ENCODE measurements around the gene SEZ6L2.
"Not testable (repeated sequence)": the region's sequence is repeated elsewhere in the genome, so short reads cannot be mapped to it uniquely, and the experiment has no call there.

SEZ6L2 gene

GRCh38 chr16:29899516-29900101, at the start of gene SEZ6L2:
SEZ6L2 (minus strand) TSS chr16:29899550; CDS start chr16:29899019, 531 bp downstream.
- peak; percentile 90 for DNase-seq

GRCh38 chr16:29947897-29948296, 48.5 kb upstream of the SEZ6L2 start:
- DNase-seq = no peak

GRCh38 chr16:29943846-29944799, 44.8 kb upstream of the SEZ6L2 start:
- no peak for DNase-seq

- DNase-seq = no peak
Observed at GRCh38 chr16:29940656-29941055, 41.3 kb upstream of the SEZ6L2 start.

DNA sequence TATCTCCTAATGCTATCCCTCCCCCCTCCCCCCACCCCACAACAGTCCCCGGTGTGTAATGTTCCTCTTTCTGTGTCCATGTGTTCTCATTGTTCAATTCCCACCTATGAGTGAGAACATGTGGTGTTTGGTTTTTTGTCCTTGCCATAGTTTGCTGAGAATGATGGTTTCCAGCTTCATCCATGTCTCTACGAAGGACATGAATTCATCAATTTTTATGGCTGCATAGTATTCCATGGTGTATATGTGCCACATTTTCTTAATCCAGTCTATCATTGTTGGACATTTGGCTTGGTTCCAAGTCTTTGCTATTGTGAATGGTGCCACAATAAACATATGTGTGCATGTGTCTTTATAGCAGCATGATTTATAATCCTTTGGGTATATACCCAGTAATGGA, 32.4 kb upstream of the SEZ6L2 start:
- DNase-seq = not testable (repeated sequence)

GRCh38 chr16:29927070-29927905, 27.9 kb upstream of the SEZ6L2 start:
- DNase-seq = no peak

DNA sequence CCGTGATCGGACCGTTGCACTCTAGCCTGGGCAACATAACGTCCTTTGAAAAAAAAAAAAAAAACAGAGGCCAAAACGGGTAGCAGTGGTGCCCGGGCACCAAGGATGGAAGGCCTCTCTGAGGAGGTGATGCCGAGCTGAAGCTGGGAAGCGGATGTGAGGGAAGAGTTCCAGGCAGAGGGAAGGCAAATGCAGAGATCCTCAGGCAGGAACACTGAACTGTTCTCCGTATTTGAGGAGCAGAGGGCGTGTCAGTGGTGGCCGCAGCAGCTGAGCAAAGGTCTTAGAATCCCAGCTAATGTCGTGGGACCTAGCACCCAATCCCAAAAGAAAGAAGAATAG, 27.3 kb upstream of the SEZ6L2 start:
- DNase-seq = no peak

DNA sequence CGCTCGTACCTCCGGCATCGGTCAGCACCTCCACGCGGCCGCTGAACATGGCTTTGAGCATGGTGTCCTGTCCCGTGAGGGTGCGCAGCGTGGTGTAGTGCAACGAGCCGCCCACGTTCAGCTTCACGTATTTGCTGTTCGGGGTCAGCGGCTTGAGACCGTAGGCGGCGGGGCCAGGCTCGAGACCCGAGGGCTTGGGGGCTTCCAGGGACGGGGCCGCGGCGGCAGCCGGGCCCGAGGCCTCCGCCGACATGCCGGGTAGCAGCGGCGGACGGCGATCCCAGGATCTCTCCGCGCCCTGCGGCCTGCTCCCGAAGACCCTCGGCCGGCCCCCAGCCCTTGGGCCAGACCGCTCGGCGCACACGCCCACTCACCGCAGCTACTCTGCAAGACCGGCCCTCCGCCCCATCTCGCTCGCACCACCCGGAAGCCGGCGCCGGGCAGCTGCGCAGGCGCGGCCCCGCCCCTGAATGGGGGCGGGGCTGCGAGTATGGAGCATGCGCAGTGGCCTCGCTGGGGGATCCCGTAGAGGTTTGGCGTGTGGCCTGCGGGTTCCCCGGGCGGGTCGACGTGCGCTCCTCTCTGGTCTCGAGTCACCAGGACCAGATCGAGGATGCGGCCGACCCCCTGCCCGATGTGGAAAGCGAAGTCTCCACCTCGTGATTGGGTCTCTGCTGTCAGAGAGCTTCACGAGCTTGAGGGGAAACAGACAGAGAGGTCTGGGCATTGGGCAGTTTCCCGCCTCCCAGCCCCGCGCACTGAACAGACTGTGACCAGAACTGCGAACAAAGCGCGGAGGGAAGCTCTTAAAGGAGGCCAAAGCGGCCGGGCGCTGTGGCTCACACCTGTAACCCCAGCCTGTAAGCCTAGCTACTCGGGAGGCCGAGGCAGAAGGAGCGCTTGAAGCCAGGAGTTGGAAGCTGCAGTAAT, 26.7 kb upstream of the SEZ6L2 start, which contains the start of gene KCTD13:
Gene KCTD13 (minus strand): TSS at position 446 of the 930 bp plus-strand sequence. CDS start 193 bp downstream, at position 253.
- peak; percentile 74 for DNase-seq

- DNase-seq = no peak
Observed at GRCh38 chr16:29925105-29925756, 25.9 kb upstream of the SEZ6L2 start.

- DNase-seq = no peak
Observed at GRCh38 chr16:29922986-29923501, 23.7 kb upstream of the SEZ6L2 start.

- no peak for DNase-seq
Observed at GRCh38 chr16:29922326-29922725, 23.0 kb upstream of the SEZ6L2 start.

DNA sequence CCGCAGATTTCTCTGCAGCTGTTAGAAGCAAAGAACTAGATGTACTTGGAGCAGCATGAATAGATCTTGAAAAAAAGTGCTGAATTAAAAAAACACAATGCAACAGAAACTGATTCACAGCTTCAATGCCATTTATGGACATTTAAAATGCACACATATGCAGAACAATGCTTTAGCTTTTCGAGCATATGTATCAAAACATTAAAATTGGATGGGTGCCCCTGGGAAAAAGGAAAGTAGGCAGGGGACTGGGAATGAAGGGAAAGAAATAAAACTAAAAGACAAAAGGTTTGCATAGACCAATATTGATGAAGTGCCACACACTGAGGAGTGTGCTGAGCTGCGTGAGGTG, 21.7 kb upstream of the SEZ6L2 start:
- no peak for DNase-seq

GRCh38 chr16:29920288-29921033, 21.1 kb upstream of the SEZ6L2 start:
- DNase-seq = no peak

DNA sequence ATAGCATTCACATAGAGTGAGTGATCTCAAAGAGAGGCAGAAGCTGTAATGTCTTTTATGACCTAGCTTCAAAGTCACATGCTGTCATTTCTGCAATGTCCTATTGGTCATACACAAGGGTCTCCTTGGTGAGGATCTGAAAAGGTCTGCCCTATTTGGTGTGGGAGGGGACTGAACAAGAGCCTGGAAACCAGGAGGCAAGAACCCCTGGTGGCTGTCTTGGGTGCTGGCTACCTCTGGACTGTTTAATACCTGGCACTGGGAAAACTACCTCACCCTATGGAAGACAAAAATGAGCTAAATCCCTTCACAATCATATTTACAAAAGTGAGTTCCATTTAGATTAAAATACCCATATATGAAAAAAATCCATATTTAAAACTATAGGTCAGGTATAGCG, 17.6 kb upstream of the SEZ6L2 start:
- no peak for DNase-seq

DNA sequence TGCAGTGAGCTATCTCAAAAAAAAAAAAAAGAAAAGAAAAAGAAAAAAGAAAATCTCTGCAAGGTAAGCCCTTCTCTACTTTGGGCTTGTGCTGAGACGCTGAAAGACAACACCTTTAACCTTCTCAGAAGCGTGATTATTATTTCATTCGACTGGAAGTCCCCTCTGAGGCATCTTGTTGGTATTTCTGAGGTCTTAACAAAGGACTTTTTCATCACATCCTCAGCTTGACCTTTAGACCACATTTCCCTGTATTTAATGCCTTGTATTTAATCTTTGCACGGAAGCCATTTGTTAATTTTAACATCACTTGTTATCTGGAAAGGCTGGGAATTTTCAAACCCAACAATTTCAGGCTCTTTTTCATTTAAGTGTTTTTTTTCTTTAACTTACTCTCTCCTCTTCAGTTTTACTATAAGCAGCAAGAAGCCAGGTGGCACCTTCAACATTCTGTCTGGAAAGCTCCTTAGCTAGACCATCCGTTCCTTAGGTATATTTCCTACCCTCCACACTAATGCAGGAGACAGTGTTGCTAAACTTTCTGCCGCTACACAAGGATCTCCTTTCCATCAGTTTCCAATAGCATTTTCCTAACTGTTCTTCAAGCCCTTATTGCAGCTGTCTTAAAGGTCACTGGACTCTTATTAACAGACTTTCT, 16.4 kb upstream of the SEZ6L2 start:
- no peak for DNase-seq

DNA sequence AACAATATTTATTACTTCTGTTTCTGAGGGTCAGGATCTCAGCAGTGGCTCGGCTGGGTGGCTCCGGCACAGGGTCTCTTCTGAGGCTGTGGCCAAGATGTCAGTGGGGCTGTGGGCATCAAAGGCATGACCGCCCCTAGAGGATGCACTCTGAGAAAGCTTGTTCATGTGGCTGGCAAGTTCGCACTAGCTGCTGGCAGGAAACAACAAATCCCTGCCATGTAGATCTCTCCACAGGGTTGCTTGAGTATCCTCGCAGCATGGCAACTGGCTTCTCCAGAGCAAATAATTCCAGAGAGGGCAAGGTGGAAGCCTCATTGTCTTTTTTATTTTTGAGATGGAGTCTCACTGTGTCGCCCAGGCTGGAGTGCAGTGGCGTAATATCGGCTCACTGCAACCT, 14.2 kb upstream of the SEZ6L2 start:
- no peak for DNase-seq

GRCh38 chr16:29912087-29912486, 12.7 kb upstream of the SEZ6L2 start:
- no peak for DNase-seq

DNA sequence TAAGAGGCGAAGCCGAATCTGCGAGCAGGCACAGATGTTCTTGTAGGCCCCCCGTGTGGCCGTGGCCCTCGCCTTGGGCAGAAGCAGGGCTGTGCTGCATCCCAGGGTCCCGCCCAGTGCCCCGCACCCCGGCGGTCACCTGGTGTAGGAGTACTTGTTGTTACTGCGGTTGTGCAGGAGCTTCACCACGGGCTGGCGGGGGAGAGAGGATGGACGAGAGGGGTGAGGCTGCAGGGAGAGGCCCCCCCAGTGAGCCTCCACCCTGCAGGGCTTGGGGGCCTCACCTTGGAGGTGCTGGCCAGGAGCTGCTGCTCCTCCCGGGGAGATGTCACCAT, 12.3 kb upstream of the SEZ6L2 start:
- no peak for DNase-seq

GRCh38 chr16:29910819-29911675, 11.7 kb upstream of the SEZ6L2 start:
- DNase-seq = no peak
